HG02884 (cell line): ENCODE measurements around the gene PML.

Experiments used
- ATAC-seq: cut with Tn5 transposase; IDR thresholded peaks from one replicate; pipeline ENCODE4 v1.9.1; 2021; ENCODE audit warnings: mild to moderate bottlenecking, moderate library complexity; ENCODE audit not compliant: unreplicated experiment

The PML gene

DNA sequence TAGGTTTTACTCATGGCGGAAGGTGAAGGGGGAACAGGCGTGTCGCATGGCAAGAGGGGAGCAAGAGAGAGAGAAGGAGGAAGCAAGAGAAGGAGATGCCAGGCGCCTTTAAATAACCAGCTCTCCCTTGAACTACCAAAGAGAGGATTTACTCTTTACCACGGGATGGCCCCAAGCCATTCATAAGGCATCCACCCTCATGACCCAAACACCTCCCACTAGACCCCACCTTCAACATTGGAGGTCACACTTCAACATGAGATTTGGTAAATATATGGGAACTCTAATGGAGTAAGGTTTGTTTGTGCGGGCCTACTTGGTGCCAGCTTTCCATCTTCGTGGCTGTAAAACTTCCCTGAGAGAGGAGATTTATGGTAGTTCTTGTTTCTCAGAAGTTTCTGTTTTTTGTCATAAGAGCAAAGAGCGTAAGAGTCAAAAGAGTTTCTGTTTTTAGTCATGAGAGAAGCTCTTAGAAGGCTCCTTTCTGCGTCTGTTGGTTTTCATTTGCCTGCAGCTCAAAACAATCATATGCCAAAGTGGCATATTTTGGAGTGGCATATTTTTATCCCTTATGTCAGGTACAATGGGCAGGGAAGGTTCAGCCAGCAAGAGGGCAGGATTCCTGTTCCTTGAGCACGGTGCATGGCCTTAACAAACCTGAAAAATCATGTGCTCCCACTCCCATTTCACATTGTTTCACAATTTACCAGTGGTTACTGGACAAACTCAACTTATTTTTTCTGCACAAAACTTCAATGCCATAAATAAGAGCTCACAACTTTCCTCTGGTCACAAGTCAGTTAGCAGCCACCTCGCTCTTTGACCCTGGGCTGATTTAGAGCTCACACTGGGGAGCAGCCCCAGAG, 12.5 kb downstream of the PML start:
- ATAC-seq = no peak

DNA sequence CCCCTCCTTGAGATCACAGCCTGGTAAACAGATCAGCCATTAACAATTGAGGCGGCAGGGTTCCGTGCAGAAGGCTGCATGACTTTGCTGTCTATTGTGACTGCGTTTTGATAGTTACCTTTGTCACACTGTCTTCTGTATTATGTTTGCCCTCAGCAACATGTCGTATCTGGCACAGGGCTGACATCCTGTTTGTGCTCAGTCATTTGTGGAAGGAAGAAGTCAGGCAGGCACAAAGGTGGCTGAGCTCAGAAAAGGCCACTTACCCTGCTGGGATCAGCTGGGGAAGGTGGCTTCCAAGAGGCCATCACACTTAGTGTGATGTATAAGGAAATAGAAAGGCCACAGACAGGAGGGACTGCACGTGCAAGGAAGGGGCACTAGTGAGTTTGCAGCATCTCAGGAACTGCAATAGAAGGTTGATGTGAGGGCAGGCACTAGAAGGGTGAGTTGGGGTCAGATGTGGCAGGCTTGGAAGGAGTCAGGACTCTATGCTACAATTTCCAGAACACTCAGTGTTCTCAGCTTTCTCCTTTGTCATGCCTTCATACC, 13.4 kb downstream of the PML start:
- ATAC-seq = no peak

GRCh38 chr15:74008901-74009300, 14.4 kb downstream of the PML start:
- no peak for ATAC-seq

DNA sequence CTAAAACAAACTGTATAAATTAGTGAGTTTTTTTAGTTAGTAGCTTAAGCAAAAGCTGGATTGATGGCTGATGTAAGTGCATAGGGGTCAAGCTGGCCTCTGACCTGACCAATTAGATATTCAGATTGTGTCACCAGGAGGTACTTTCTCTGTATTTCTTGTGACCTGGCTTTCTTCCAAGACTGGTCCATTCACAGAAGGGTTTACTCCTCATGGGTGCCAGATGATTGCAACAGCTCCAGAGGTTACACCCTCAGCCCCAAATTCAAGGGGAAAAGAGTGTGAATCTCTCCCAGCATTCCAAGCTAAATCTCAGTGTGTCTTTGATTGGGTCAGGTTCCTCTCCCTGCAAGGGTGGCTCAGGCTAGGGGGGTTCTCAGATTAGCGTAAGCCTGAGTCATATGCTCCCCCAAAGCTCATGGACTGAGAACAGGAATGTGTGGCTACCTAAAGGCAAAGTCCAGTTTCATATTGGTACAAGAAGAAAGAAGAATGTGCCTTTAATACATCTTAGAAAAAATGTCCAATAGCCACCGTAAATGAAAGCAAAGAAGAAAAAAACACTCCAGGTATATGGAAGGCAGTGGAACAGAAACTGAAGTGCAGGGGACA, 16.5 kb downstream of the PML start:
- ATAC-seq = no peak

- no peak for ATAC-seq
Measured at GRCh38 chr15:74011610-74012009, 17.1 kb downstream of the PML start.

DNA sequence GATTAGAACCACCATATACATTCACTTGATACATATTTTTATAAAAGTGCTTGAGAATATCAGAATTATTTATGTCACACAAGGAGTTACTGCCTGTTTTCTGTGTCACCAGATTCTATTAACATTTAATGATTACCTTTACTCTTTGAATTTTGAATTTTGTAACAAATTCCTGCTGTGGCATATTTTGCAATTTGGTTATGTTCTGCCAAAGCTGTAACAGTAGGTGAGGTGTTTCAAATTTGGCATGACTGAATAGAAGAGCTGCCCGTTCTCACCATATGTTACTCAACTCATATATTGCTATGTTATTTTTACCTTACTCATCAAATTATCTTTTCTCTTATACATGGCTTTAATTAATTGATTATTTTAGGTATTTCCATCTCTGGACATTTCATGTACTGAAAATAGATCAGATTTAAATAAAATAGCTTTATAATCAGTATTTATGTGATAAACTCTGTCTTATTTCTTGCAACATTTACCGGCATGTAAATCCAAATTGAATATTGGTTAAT, 18.9 kb downstream of the PML start:
- no peak for ATAC-seq

GRCh38 chr15:74019734-74020133, 25.2 kb downstream of the PML start:
- ATAC-seq = no peak

- no peak for ATAC-seq
Measured at GRCh38 chr15:74022706-74023470, 28.4 kb downstream of the PML start.

DNA sequence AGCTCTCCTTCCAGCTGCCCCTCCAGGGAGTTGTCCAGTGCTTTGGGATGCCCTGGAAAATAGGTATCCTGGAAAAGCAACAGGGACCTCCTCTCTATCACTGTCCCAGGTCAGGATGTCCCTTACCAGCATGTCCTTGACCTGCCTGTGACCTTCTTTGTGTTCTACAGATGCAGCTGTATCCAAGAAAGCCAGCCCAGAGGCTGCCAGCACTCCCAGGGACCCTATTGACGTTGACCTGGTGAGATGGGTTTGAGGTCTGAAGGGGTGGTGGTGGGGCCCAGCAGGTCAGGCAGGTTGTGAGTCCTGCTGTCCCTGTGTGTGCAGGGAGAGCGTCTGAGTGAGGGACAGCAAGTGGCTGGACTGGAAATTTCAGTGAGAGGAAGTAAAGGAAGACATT, 30.2 kb downstream of the PML start:
- no peak for ATAC-seq

DNA sequence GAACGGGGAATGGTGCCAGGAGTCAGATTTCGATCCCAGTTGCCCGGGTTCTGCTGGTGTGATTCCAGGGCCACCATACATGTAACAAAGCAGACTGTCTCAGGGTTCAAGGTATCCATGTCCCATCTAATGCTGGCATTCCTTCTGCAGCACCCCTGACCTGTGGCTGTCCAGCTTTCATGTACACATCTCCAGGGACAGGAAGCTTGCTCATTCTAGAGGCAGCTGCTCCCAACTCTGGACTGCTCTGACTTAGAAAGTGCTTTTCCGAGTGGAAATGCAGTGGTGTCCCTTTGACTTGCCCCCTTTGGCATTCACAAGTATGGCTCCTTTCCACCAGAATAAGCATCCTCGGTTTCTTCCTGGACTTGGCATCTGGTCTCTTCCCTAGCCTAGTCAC, 30.9 kb downstream of the PML start:
- ATAC-seq = no peak

DNA sequence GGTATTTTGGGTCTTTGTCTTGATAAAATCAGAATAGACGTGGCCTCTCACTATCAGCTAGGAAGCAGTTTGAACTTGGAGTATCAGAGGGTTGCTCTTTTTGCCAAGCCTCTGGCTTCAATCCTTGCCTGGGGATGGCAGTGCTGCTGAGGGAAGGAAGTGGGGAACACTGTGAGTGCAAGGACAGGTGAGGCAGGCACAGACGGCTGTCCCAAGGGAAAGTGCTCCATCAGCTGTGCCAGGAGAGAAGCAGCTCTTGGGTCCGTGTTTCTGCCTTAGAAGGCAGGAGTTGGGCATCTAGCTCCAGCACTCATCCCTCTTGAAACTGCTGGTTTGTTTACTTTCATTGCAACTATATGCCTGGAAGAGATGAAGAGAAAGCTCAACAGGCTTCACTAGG, 33.2 kb downstream of the PML start:
- ATAC-seq = no peak

DNA sequence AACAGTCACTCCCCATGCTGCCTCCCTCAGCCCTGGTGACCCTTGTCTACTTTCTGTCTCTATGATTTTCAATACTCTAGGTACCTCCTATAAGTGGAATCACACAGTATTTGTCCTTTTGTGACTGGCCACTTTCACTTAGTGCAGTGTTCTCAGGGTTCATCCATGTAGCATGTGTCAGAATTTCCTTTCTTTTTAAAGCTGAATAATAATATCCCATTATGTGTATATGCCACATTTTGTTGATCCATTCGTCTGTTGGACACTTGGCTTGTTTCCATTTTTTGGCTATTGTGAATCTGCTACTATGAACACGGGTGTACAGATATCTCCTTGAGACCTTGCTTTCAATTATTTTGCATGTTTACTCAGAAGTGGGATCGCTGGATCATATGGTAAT, 34.1 kb downstream of the PML start:
- no peak for ATAC-seq

- no peak for ATAC-seq
Measured at GRCh38 chr15:74032046-74032445, 37.5 kb downstream of the PML start.

DNA sequence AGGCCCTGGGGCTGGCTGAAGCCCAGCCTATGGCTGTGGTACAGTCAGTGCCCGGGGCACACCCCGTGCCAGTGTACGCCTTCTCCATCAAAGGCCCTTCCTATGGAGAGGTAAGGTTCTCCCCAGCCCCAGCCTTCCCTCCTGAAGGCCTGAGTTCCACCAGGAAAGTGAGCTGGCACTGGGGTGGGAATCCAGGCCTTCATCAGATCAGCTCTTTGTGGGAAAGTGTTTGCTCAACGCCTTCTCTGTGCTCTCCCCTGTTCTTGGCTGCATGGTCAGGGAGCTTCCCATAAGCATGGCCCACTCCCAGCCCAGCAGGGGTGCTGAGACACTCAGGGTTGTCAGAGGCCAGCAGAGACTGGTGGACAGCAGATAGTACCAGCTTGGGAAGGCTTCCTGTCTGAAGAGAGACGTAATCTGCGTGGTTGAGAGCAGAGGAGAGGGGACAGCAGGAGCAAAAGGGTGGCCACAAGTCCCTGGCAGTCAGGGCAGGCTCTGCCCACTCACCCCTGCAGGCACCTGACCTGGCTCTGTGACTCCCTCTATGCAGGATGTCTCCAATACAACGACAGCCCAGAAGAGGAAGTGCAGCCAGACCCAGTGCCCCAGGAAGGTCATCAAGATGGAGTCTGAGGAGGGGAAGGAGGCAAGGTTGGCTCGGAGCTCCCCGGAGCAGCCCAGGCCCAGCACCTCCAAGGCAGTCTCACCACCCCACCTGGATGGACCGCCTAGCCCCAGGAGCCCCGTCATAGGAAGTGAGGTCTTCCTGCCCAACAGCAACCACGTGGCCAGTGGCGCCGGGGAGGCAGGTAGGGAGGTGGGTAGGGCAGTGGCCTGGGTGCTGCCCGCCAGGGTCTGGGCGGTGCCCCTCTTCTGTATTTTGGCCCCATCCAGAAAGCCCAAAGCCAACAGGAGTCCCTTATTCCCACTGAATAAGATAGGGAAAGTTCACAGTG, 38.4 kb downstream of the PML start:
- no peak for ATAC-seq

DNA sequence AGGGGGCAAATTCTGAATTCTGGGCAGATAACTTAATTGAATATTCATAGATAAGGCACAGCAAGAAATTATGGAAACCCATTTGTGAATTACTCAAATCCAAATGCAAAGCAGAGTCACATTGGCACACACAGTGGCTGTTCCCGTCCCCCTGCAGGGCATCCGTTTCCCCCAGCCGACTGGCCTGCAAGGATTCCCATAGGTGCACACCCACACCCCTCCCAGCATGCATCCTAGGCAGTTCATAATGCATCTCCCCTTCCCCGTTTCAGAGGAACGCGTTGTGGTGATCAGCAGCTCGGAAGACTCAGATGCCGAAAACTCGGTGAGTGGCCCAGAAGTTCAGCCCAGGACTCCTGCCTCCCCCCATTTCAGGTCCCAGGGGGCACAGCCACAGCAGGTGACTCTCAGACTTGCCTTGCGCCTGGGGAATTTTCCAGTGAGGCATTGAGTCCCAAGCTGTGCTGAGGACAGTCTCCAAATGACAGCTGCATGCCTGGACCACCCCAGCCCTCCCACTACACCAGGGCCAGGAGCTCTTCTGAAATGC, 39.8 kb downstream of the PML start:
- no peak for ATAC-seq

DNA sequence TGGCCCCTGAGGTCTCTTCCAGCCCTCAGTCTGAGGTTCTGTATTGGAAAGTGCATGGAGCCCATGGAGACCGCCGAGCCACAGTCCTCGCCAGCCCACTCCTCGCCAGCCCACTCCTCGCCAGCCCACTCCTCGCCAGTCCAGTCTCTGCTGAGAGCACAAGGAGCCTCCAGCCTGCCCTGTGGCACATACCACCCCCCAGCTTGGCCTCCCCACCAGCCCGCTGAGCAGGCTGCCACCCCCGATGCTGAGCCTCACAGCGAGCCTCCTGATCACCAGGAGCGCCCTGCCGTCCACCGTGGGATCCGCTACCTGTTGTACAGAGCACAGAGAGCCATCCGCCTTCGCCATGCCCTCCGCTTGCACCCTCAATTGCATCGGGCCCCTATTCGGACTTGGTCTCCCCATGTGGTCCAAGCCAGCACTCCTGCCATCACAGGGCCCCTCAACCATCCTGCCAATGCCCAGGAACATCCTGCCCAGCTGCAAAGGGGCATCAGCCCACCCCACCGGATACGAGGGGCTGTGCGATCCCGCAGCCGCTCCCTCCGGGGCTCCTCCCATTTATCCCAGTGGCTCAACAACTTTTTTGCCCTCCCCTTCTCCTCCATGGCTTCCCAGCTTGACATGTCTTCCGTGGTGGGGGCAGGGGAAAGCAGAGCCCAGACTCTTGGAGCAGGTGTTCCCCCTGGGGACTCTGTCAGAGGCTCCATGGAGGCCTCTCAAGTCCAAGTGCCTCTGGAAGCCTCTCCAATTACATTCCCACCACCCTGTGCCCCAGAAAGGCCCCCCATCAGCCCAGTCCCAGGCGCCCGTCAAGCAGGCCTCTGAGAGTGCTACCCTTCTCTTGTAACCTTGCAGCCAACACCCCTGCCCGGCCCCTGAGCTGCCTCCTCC, 40.9 kb downstream of the PML start:
- ATAC-seq = no peak

- ATAC-seq = no peak
Measured at GRCh38 chr15:74036271-74037170, 42.0 kb downstream of the PML start.
